Activated naive CD8-positive, alpha-beta T cell treated with anti-CD3 and anti-CD28 coated beads, Interleukin-2, amount 50 U/mL, for 16 hours (primary cell): Measurements from ENCODE around the gene ICAM5.
"Not testable (repeated sequence)": the region's sequence is repeated elsewhere in the genome, so short reads cannot be mapped to it uniquely, and the experiment has no call there.

Experiments
- DNase-seq: peaks from one replicate; pipeline ENCODE4 v3.0.0-alpha.2; 2020; ENCODE audit warnings: low read depth, low spot score

The ICAM5 gene

GRCh38 chr19:10318807-10319682 is 29.3 kb downstream of the ICAM5 start:
- no peak for DNase-seq

- DNase-seq = no peak
Measured at GRCh38 chr19:10320602-10321416, 31.1 kb downstream of the ICAM5 start.

- DNase-seq = no peak
Measured at GRCh38 chr19:10321417-10321797, 31.7 kb downstream of the ICAM5 start.

GRCh38 chr19:10321874-10322835 is 32.4 kb downstream of the ICAM5 start:
- DNase-seq = no peak

GRCh38 chr19:10325732-10326131 is 36.0 kb downstream of the ICAM5 start:
- no peak for DNase-seq

- DNase-seq = no peak
Measured at GRCh38 chr19:10327793-10328192, 38.0 kb downstream of the ICAM5 start.

GRCh38 chr19:10328558-10329429 is 39.0 kb downstream of the ICAM5 start:
- DNase-seq = no peak

GRCh38 chr19:10329555-10329954 is 39.8 kb downstream of the ICAM5 start:
- no peak for DNase-seq

GRCh38 chr19:10332158-10332964 is 42.6 kb downstream of the ICAM5 start:
- DNase-seq = no peak

- peak; percentile 96 for DNase-seq
Measured at GRCh38 chr19:10332965-10333757, 43.4 kb downstream of the ICAM5 start, which contains the start of gene RAVER1. Gene RAVER1 (minus strand): TSS chr19:10333529. CDS start chr19:10333507, 22 bp downstream.

- DNase-seq = no peak
Measured at GRCh38 chr19:10333758-10334587, 44.2 kb downstream of the ICAM5 start.

- DNase-seq = no peak
Measured at GRCh38 chr19:10334588-10335351, 45.0 kb downstream of the ICAM5 start.

GRCh38 chr19:10335352-10335985 is 45.7 kb downstream of the ICAM5 start:
- DNase-seq = no peak

GRCh38 chr19:10336725-10337124 is 47.0 kb downstream of the ICAM5 start:
- not testable (repeated sequence) for DNase-seq

- no peak for DNase-seq
Measured at GRCh38 chr19:10338940-10339339, 49.2 kb downstream of the ICAM5 start.

- peak; percentile 29 for DNase-seq
Measured at GRCh38 chr19:10339380-10339960, 49.7 kb downstream of the ICAM5 start, which contains the start of gene ICAM3. Gene ICAM3 (minus strand): TSS chr19:10339624. CDS start chr19:10339614, 10 bp downstream.
